WTC11 (cell line): ENCODE data around the gene HELB.

Experiments used
- ATF2 ChIP-seq: sonication (generic); formaldehyde crosslinking; IDR thresholded peaks from 2 replicates; pipeline ENCODE4 v1.8.1; 2022; ENCODE audit warnings: low read depth, missing genetic modification reagents, borderline replicate concordance
- CTCF ChIP-seq: fragments of 200-600 bp; IDR thresholded peaks from 2 replicates; pipeline ENCODE4 v1.8.0; 2022; ENCODE audit warnings: antibody characterized with exemption
- ESRRA ChIP-seq: sonication (generic); formaldehyde crosslinking; IDR thresholded peaks from 2 replicates; pipeline ENCODE4 v1.8.1; 2022; ENCODE audit warnings: mild to moderate bottlenecking, missing genetic modification reagents, borderline replicate concordance
- FOXJ3 ChIP-seq: sonication (generic); formaldehyde crosslinking; IDR thresholded peaks from 2 replicates; pipeline ENCODE4 v1.9.0; 2021; ENCODE audit warnings: missing genetic modification reagents, mild to moderate bottlenecking, borderline replicate concordance
- MXD4 ChIP-seq: fragments of 250-450 bp; sonication (Bioruptor Pico); IDR thresholded peaks from 2 replicates; pipeline ENCODE4 v1.8.0; 2021; ENCODE audit warnings: mild to moderate bottlenecking, moderate library complexity, borderline replicate concordance
- ZNF138 ChIP-seq: sonication (generic); formaldehyde crosslinking; conservative IDR thresholded peaks from 2 replicates; pipeline ENCODE4 v1.8.1; 2022; ENCODE audit warnings: mild to moderate bottlenecking, moderate library complexity, missing genetic modification reagents
- TF ChIP-seq, protein P1 (sequence below): sonication (generic); formaldehyde crosslinking; conservative IDR thresholded peaks from 2 replicates; pipeline ENCODE4 v1.8.1; 2022; ENCODE audit warnings: mild to moderate bottlenecking, missing genetic modification reagents

DNA sequence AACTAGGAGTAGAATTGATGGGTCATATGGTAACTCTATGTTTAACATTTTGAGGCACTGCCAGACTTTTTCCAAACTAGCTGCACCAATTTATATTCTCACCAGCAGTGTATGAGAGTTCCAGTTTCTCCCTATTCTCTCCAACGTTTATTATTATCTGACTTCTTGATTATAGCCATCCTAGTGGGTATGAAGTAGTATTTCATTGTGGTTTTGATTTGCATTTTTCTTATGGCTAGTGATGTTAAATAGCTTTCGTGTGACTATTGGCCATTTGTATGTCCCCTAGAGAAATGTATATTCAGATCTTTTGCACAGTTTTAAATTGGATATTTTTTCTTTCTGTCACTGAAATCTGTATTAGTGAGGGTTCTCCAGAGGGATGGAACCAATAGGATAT is 37.8 kb downstream of the HELB start:
- no peak for TF ChIP-seq FOXJ3 (CRISPR knock-in tag)
- TF ChIP-seq CTCF = no peak
- no peak for TF ChIP-seq ZNF138 (CRISPR knock-in tag)
- TF ChIP-seq ATF2 (CRISPR knock-in tag) = no peak
- TF ChIP-seq MXD4 = no peak
- TF ChIP-seq, protein P1, sequence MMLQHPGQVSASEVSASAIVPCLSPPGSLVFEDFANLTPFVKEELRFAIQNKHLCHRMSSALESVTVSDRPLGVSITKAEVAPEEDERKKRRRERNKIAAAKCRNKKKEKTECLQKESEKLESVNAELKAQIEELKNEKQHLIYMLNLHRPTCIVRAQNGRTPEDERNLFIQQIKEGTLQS (CRISPR knock-in tag) = no peak
- TF ChIP-seq ESRRA (CRISPR knock-in tag) = no peak
